SK-N-SH (cell line): ENCODE measurements around the gene BORCS5.

Source experiments
- CTCF ChIP-seq: fragments of 200-600 bp; sonication (generic); IDR thresholded peaks from 2 replicates; pipeline ENCODE4 v1.6.1; 2017; ENCODE audit warnings: antibody characterized with exemption, mild to moderate bottlenecking, moderate library complexity
- EP300 ChIP-seq, 2 experiments: IDR thresholded peaks; 2 replicates each; pipeline versions ENCODE4 v1.4.0 to v1.6.1; 2012; ENCODE audit warnings: borderline replicate concordance in 1 of 2, low read depth in 1 of 2, low read length in 1 of 2
- MXI1 ChIP-seq: IDR thresholded peaks from 2 replicates; pipeline ENCODE4 v1.6.1; 2012; ENCODE audit warnings: mild to moderate bottlenecking, low read depth, low read length, improper control_type of control experiment
- REST ChIP-seq: IDR thresholded peaks from 2 replicates; pipeline ENCODE4 v1.6.1; 2012; ENCODE audit warnings: mild to moderate bottlenecking, low read depth, low read length, moderate library complexity
- RFX5 ChIP-seq: IDR thresholded peaks from 2 replicates; pipeline ENCODE4 v1.6.1; 2012; ENCODE audit warnings: mild to moderate bottlenecking, improper control_type of control experiment, low read length

GRCh38 chr12:12483438-12483837, 126.6 kb downstream of the BORCS5 start:
- TF ChIP-seq CTCF (no peak), RFX5 (no peak), MXI1 (no peak), EP300 (IDR thresholded peaks at IDR 0.05; ENCODE audit: borderline replicate concordance in 1 of 2, low read depth in 1 of 2, low read length in 1 of 2) (no peak), REST (no peak)
